ENCODE measurements around the gene GDPD3. TPM values are rescaled to one million over a fixed set of nuclear protein-coding genes. Genes with fewer than 3 reads are reported as not detected.

GDPD3 gene, protein sequence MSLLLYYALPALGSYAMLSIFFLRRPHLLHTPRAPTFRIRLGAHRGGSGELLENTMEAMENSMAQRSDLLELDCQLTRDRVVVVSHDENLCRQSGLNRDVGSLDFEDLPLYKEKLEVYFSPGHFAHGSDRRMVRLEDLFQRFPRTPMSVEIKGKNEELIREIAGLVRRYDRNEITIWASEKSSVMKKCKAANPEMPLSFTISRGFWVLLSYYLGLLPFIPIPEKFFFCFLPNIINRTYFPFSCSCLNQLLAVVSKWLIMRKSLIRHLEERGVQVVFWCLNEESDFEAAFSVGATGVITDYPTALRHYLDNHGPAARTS
- 0.30 and 0.82 TPM in 2 replicates for total RNA-seq (2014; rRNA removed; shearing (Covaris generic))

DNA sequence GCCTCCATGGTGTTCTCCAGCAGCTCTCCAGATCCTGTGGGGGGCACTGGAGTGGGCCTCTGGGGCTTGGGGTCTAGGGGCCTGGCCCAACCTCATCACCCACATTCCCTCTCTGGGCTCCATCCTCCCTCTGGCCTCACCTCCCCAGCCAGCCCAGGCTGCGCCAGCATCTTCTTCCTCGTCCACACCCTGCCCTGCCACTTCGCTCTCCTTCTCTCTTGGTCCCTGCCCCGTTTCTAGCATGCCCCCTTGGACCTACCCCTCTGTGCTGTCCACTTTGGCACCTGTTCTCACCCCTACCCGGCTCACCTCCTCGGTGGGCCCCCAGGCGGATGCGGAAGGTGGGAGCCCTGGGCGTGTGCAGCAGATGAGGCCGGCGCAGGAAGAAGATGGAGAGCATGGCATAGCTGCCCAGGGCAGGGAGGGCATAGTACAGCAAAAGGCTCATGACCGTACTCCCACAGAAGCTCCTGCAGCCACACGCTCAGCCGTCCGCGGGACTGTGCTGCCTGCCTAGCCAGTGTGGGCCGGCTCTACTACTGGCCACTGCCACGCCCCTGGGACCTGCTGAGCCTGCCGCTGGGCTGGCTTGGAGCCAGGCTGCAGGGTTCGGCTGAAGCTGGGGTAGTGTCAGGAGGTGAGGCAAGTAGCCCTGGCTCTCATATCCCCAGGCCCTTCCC lies at the start of gene GDPD3:
TSS of gene GDPD3 (minus strand) at position 507 of the 680 bp plus-strand sequence. CDS start at position 448, 59 bp downstream.

GRCh38 chr16:30096105-30096861 lies 17.1 kb downstream of the GDPD3 start, which contains the start of gene YPEL3:
TSS of gene YPEL3 (minus strand) at chr16:30096213. CDS start at chr16:30095482, 731 bp downstream.

GRCh38 chr16:30091474-30092372 lies 21.6 kb downstream of the GDPD3 start, which contains the start of gene TBX6:
TSS of gene TBX6 (minus strand) at chr16:30091924. CDS start at chr16:30091193, 731 bp downstream.

GRCh38 chr16:30075503-30076275 lies 37.6 kb downstream of the GDPD3 start, which contains the start of gene PPP4C:
TSS of gene PPP4C (plus strand) at chr16:30075994. CDS start at chr16:30076378, 384 bp downstream.

DNA sequence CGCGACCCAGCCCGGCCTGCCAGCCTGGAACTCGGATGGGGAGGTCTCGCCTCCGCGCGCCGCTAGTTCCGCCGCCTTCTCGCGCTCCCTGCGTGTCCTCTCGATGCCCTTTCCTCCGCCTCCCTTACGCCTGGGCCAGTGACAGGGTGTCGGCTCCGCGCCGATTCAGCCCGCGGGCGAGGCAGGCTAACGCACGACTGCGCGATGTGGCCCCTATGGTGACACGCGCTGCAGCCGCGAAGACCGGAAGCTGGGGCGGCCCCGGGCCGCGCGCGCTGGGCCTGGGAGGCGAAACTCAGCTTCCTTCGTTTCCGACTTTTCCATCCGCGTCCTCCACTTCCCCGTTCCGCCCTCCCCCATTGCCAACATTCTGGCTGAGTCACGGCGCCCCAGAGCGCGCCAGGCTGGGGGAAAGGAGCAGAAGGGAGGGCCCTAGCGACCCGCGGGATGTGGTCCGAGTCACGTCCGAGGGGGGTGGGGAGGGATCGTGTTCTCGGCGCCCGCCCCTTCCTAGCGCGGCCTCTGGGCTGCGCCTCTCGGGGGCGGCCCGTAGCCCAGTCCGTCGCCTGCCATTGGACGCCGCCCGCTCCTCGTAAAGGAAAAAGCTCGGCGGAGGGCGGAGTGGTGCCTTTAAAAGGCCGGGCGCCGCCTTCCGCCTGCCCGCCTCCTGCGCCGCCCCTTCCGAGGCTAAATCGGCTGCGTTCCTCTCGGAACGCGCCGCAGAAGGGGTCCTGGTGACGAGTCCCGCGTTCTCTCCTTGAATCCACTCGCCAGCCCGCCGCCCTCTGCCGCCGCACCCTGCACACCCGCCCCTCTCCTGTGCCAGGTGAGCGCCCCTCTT lies 48.0 kb downstream of the GDPD3 start, which contains the start of gene ALDOA:
TSS of gene ALDOA (plus strand) at position 659 of the 841 bp plus-strand sequence. CDS start 1,138 bp downstream, outside the sequence.

Other genes starting within 250 kb of the GDPD3 start
- gene SEZ6L2, start 214.0 kb downstream of the GDPD3 start, total RNA-seq (2014; rRNA removed; shearing (Covaris generic)): 19.9 and 22.6 TPM in 2 replicates
- 11.5 and 13.5 TPM in 2 replicates for gene ASPHD1, start 213.0 kb downstream of the GDPD3 start, total RNA-seq (2014; rRNA removed; shearing (Covaris generic))
- 25.9 and 27.7 TPM in 2 replicates for gene KCTD13, start 187.3 kb downstream of the GDPD3 start, total RNA-seq (2014; rRNA removed; shearing (Covaris generic))
- gene TMEM219, start 151.5 kb downstream of the GDPD3 start, total RNA-seq (2014; rRNA removed; shearing (Covaris generic)): 62.7 and 66.0 TPM in 2 replicates
- 33.6 and 37.5 TPM in 2 replicates for gene TAOK2, start 139.7 kb downstream of the GDPD3 start, total RNA-seq (2014; rRNA removed; shearing (Covaris generic))
- gene HIRIP3, start 117.9 kb downstream of the GDPD3 start, total RNA-seq (2014; rRNA removed; shearing (Covaris generic)): 44.9 and 45.0 TPM in 2 replicates
- 136 and 168 TPM in 2 replicates for gene INO80E, start 117.3 kb downstream of the GDPD3 start, total RNA-seq (2014; rRNA removed; shearing (Covaris generic))
- 2.3 and 4.8 TPM in 2 replicates for gene DOC2A, start 102.5 kb downstream of the GDPD3 start, total RNA-seq (2014; rRNA removed; shearing (Covaris generic))
- gene C16orf92, start 90.3 kb downstream of the GDPD3 start, total RNA-seq (2014; rRNA removed; shearing (Covaris generic)): not detected in 2 replicates
- 0.56 and 3.3 TPM in 2 replicates for gene TLCD3B, start 82.3 kb downstream of the GDPD3 start, total RNA-seq (2014; rRNA removed; shearing (Covaris generic))
- 1,573 and 1,656 TPM in 2 replicates for gene ALDOA, start 47.8 kb downstream of the GDPD3 start, total RNA-seq (2014; rRNA removed; shearing (Covaris generic))
- 172 and 195 TPM in 2 replicates for gene PPP4C, start 37.5 kb downstream of the GDPD3 start, total RNA-seq (2014; rRNA removed; shearing (Covaris generic))
- gene TBX6, start 21.6 kb downstream of the GDPD3 start, total RNA-seq (2014; rRNA removed; shearing (Covaris generic)): 0.64 and 1.6 TPM in 2 replicates
- gene YPEL3, start 17.3 kb downstream of the GDPD3 start, total RNA-seq (2014; rRNA removed; shearing (Covaris generic)): 16.2 and 16.7 TPM in 2 replicates
- gene MAPK3, start 9.7 kb upstream of the GDPD3 start, total RNA-seq (2014; rRNA removed; shearing (Covaris generic)): 29.7 and 38.4 TPM in 2 replicates
- 6.7 and 14.7 TPM in 2 replicates for gene CORO1A, start 70.1 kb upstream of the GDPD3 start, total RNA-seq (2014; rRNA removed; shearing (Covaris generic))
- gene BOLA2B, start 80.1 kb upstream of the GDPD3 start, total RNA-seq (2014; rRNA removed; shearing (Covaris generic)): 132 and 219 TPM in 2 replicates
- gene SLX1A, start 80.3 kb upstream of the GDPD3 start, total RNA-seq (2014; rRNA removed; shearing (Covaris generic)): 199 and 212 TPM in 2 replicates
- 5.0 and 5.3 TPM in 2 replicates for gene SULT1A3, start 85.7 kb upstream of the GDPD3 start, total RNA-seq (2014; rRNA removed; shearing (Covaris generic))
- gene NPIPB13, start 134.9 kb upstream of the GDPD3 start, total RNA-seq (2014; rRNA removed; shearing (Covaris generic)): 2.6 and 2.9 TPM in 2 replicates
- 97.2 and 106 TPM in 2 replicates for gene CD2BP2, start 241.8 kb upstream of the GDPD3 start, total RNA-seq (2014; rRNA removed; shearing (Covaris generic))

Data from A375 (cell line).